ENCODE measurements around the gene NOL4L. TPM values are rescaled to one million over a fixed set of nuclear protein-coding genes. Genes with fewer than 3 reads are reported as not detected.
"Not testable (repeated sequence)": the region's sequence is repeated elsewhere in the genome, so short reads cannot be mapped to it uniquely, and the experiment has no call there.

Gene NOL4L
- total and polyA plus RNA-seq, 8 donors: 3.8 to 54.0 (median 15.0) TPM

GRCh38 chr20:32596681-32597252 lies 11.6 kb upstream of the NOL4L start:
- H3K4me3 ChIP-seq: no peak overlapping the region
- intact Hi-C loops (cut with DNase I; ENCODE audit: low total_unique reads): no loop called here
- WGBS, 5 donors: 45 to 78% (median 69%) methylated on average over 2 of the region's 2 CpGs
- no peak for DNase-seq
- H3K36me3 ChIP-seq: no peaks in the 10 kb centered on the region
- H3K27ac ChIP-seq: no peak overlapping the region
- no peaks in the 10 kb centered on the region for H3K9me3 ChIP-seq
- no peaks in the 10 kb centered on the region for H3K4me1 ChIP-seq
- TF ChIP-seq EP300 (IDR thresholded peaks at IDR 0.05) (no peak), CTCF (IDR thresholded peaks at IDR 0.05) (no peak), POLR2A (IDR thresholded peaks at IDR 0.05) (no peak), POLR2AphosphoS5 (IDR thresholded peaks at IDR 0.05) (no peak)
- H3K27me3 ChIP-seq: no peaks in the 10 kb centered on the region

- no peak for DNase-seq
- no peaks in the 10 kb centered on the region for H3K4me1 ChIP-seq
- intact Hi-C loops (cut with DNase I; ENCODE audit: low total_unique reads): no loop called here
- H3K36me3 ChIP-seq: no peaks in the 10 kb centered on the region
- 84 to 93% (median 89%) methylated on average over 4 of the region's 4 CpGs for WGBS, 5 donors
- H3K27me3 ChIP-seq: no peaks in the 10 kb centered on the region
- no peaks in the 10 kb centered on the region for H3K9me3 ChIP-seq
- no peak overlapping the region for H3K4me3 ChIP-seq
- TF ChIP-seq EP300 (IDR thresholded peaks at IDR 0.05) (no peak), CTCF (IDR thresholded peaks at IDR 0.05) (no peak), POLR2A (IDR thresholded peaks at IDR 0.05) (no peak), POLR2AphosphoS5 (IDR thresholded peaks at IDR 0.05) (no peak)
- no peak overlapping the region for H3K27ac ChIP-seq
Measured at GRCh38 chr20:32595143-32595542, 10.0 kb upstream of the NOL4L start.

GRCh38 chr20:32594669-32595068 lies 9.5 kb upstream of the NOL4L start:
- H3K9me3 ChIP-seq; H3K4me1 ChIP-seq; H3K27ac ChIP-seq; DNase-seq; H3K27me3 ChIP-seq; H3K36me3 ChIP-seq; H3K4me3 ChIP-seq; intact Hi-C loops (cut with DNase I; ENCODE audit: low total_unique reads): not testable (repeated sequence)
- 92 to 98% (median 94%) methylated on average over 5 of the region's 5 CpGs for WGBS, 5 donors

DNA sequence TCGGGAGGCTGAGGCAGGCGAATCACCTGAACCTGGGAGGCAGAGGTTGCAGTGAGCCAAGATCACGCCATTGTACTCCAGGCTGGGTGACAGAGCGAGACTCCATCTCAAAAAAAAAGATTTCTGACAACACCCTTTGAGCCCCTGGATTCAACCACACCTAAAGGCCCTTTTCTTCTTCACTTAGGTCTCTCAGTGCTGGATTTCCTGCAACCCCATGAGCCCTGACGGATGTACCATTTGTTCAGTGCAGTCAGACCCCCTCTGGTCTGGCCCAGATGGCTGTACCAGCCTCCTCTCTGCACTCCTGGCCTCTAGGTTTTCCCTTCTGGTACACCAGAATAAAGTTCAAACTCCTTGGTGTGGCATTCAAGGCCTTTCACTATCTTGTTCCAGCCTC lies 9.1 kb upstream of the NOL4L start:
- DNase-seq: no peak
- TF ChIP-seq POLR2AphosphoS5 (IDR thresholded peaks at IDR 0.05) (no peak), CTCF (IDR thresholded peaks at IDR 0.05) (no peak), EP300 (IDR thresholded peaks at IDR 0.05) (no peak), POLR2A (IDR thresholded peaks at IDR 0.05) (no peak)
- Histone ChIP-seq H3K4me1 (no peaks in the 10 kb centered on the region), H3K27me3 (no peaks in the 10 kb centered on the region), H3K4me3 (no peak overlapping the region), H3K27ac (no peak overlapping the region), H3K9me3 (no peaks in the 10 kb centered on the region), H3K36me3 (no peaks in the 10 kb centered on the region)
- intact Hi-C loops (cut with DNase I; ENCODE audit: low total_unique reads): no loop called here
- 91 to 98% (median 95%) methylated on average over 5 of the region's 5 CpGs for WGBS, 5 donors

- WGBS, 5 donors: 90 to 98% (median 95%) methylated on average over 4 of the region's 4 CpGs
- H3K36me3 ChIP-seq; DNase-seq; H3K4me1 ChIP-seq; H3K27ac ChIP-seq; H3K27me3 ChIP-seq; intact Hi-C loops (cut with DNase I; ENCODE audit: low total_unique reads); H3K9me3 ChIP-seq; H3K4me3 ChIP-seq: not testable (repeated sequence)
Measured at GRCh38 chr20:32592616-32593015, 7.5 kb upstream of the NOL4L start.
